DND-41 (cell line): ENCODE data around the gene PHACTR3.

Experiments used
- CTCF ChIP-seq: IDR thresholded peaks from 2 replicates; pipeline ENCODE4 v1.5.1; 2012; ENCODE audit warnings: borderline replicate concordance, low read length, moderate library complexity, mild to moderate bottlenecking; ENCODE audit not compliant: poor library complexity, severe bottlenecking; ENCODE audit errors: extremely low read depth
- EZH2 ChIP-seq: IDR thresholded peaks from 3 replicates; pipeline ENCODE4 v1.6.1; 2012; ENCODE audit warnings: borderline replicate concordance, low read depth, mild to moderate bottlenecking, moderate library complexity, low read length, inconsistent platforms; ENCODE audit not compliant: severe bottlenecking

- TF ChIP-seq CTCF, result no peak
- TF ChIP-seq EZH2, result no peak
Measured at GRCh38 chr20:59603176-59603575, 1.2 kb upstream of the PHACTR3 start.
